Endometrial microvascular endothelial cells (primary cell): ENCODE data around the gene ELMO1. TPM values are rescaled to one million over a fixed set of nuclear protein-coding genes. Genes with fewer than 3 reads are reported as not detected.

Experiments
- in situ Hi-C: cut with HindIII; loops from 2 replicates; pipeline ENCODE4 v1.10.0; 2017; ENCODE audit warnings: low sequenced_read_pairs, low pct_unique_long_range_greater_than_20kb; ENCODE audit errors: inconsistent ontology term
- total RNA-seq: library from RNA; depleted of rRNA; stranded (reverse); fragments of >200 nt; gene quantifications from one replicate; pipeline ENCODE4 v1.2.3, GENCODE V29; 2015; ENCODE audit errors: inconsistent ontology term

ELMO1 gene
- total RNA-seq, 1 donor from 2014 or later, result 24.7 TPM

DNA sequence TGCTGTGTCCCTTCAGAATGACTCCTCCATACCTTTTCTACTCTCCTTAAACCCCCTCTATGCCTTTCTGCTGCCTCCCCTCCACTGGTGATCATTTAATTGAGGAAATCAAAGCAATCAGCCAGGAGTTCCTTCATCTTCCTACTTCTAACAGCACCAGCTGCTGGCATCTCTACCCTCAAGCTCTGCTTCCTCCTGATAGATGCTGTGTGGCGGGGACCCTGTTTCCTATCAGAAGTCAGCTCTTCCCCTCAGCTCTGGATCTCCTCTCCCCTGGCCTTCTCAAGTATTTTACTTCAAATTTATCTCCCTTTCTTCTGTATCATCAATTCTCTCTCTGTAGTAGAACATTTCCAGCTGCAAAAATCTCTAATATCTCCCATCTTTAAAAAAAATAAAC, 183.7 kb downstream of the ELMO1 start:
- in situ Hi-C loops, result no loop called here

DNA sequence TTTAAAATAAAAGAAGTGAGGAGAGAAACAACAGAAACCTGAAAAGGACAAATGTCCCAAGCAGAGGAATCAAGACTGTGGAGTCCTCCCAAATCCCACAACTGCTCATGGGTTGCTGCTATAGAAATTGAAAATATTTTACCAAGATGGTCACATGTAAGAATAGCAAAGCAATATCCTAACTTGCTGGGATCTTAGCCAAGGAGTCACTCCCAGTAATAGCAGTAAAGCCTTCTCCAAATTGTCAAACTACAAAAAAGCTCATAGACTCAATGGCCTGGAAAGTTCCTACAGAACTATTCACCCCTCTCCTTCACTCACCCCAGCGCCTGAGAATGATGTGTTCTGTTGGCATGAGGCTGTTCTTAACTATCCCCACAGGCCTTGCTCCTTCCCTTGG, 186.5 kb downstream of the ELMO1 start:
- in situ Hi-C loops, result no loop called here

DNA sequence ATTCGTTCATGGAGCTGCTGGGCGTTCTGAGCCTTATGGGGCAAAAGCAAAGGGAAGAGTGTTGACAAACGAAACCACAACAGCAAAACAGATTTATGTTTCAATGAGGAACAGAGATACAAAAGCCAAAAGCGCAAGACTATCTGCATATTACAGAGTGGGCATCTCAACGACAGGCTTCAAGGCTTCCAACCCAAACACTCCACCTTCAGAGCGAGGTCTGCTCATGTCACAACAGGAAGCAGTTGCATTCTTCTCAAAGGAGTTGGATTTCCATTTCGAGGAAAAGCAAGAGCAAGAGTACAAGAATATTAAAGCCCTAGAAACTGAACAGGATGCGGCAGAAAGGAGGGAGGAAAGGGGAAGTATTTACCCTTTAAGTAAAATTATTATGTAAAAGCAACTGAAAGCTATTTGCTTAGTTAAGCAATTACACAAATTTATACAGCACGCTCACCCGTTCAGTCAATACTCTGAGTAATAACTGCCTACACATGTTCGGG, 189.3 kb downstream of the ELMO1 start:
- in situ Hi-C loops, result no loop called here

DNA sequence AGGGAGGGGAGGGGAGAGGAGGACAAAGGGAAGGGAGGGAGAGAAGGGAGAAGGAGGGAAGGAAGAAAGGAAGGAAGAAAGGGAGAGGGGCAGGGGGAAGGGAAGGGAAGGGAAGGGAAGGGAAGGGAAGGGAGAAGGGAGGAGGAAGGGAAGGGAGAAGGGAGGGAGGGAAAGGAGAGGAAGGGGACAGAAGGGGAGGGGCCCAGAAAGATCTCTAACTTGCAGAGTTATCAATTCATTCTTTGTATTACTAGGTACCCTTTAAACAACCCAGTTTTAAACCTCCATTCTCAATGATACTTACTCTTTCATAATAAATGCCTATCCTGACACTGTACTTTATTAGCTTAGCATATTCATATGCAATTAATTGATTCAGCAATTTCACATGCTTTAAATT, 192.0 kb downstream of the ELMO1 start:
- in situ Hi-C loops, result no loop called here

DNA sequence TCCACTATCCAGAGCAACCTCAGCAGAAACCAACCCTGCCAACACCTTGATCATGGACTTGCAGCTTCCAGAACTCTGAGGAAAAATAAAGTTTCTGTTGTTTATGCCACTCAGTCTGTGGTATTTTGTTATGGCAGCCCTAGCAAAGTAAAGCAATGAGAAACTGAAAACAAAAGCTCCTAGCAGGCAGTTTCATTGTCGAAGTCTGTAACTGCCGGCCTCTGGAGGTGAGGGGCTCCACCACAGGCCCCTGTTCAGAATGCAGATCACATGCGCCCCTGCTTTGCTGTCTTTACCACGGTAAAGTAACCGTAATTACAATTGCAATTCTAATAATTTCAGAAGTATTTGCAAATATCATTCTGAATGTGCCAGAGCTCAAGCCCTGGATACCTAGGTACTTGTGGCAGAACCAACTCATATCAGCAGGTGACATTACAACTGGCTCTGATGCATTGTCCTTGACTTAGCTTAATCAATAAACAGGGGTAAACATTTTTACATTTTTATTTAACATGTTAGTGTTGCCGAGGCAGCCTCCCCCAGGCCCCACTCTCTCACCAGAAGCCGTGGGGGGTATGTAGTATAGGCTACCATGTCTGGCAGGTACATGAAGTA, 193.2 kb downstream of the ELMO1 start:
- in situ Hi-C loops, result no loop called here

DNA sequence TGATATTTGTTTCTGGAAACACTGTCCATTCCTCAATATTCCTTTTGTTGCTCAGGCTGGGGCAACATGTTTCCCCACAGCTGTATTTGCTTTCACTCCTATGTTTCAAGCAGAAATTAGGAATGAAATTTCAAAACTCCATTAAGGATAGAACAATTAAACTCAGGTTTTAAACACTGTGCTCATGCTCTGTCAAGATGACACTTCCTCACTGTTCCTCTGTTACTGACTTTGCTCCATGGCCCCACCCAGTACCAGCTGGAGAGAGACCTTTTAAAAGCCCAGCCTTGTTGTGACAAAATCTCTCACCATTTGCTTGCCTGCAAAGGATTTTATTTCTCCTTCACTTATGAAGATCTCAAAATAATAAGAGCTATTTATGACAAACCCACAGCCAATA, 197.4 kb downstream of the ELMO1 start:
- in situ Hi-C loops, result no loop called here

DNA sequence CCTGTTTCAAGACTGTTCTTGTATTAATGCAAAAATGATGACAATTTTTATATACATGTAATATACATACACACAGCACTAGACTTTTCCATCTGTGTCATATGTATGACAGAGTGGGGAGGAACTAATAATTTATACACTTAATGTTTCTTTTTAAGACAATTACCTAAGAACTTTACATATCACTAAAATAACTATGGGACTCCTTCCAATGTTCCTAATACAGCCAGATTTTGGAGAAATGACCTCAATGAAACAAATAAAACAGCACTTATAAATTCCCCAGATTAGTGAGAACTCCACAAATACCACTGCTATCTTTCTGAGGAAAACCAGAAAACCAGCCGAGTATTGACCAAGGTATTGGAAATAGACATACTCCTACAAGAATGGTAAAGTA, 199.4 kb downstream of the ELMO1 start:
- in situ Hi-C loops, result no loop called here

DNA sequence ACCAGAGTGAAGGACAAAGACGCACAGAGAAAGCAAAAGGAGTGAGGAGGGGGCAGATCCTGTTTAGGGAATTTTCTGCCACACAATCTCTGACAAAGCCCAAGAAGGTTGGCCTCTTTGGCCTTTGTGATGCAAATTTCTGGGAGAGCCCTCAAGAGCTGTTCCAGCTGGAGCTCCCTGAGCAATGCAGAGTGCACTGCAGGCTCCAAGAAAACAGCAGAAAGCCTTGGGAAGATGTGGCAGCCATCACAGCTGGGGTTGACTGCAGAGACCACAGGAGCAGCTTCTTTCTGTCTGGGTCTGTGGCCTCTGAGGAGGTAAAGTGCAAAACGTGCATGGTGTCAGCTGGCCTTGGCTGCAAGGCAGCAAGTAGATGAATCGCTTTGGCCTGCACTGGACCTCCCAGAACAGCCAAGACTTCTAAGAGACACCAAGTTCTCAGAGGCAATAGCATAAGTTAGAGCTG, 200.2 kb downstream of the ELMO1 start:
- in situ Hi-C loops, result no loop called here

DNA sequence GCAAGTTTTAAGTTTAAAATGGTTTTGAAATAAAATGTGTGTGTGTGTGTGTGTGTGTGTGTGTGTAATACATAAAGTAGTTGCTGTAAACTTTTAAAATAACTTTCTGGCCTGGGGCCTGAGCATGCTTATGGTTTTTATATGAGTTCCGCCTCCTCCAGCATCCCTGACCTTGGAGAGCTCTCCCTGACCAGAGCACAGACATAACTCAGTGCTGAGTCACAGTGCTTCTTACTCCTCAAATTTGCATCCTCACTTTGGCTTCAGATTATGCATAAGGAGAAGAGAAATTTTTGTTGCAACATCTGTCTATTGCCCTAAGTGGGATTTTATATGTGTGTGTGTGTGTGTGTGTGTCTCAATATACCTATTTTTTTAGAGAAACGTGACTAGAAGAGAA, 200.8 kb downstream of the ELMO1 start:
- in situ Hi-C loops, result no loop called here

DNA sequence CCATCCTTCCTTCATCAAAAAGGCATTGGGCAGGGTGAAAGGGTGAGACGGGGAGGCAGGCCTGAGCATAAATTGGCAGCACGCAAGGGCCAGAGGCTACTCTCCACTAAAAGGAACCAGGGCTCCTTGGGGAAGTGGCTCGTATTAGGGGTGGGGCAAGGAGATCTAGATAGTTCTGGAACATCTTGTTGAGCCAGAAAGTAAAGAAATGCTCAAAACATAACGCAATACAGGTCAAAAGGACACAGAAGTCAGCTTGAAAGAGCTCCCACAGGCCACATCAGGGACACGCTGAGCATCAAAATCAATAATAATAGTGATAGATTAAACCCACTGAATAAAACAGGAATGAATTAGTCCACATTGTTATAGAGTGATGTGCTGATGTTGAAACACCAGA, 203.1 kb downstream of the ELMO1 start:
- in situ Hi-C loops, result no loop called here

DNA sequence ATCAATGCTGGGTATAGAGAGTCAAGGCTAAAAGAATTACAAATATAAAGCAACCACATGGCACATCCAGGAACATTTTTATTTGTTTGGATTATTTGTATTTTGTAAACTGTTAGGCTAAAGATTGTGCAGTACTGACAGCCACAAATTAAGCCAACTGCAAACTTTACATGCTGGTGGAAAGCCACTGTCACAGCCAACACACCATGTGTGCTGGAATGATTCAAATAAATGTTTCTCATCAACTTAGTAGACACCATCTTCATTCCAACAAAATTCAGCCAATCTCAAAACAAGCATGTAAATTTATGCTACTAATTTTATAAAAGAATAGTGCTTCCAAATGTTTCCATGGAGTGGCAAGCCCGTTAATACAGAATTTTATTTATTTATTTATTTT, 211.8 kb downstream of the ELMO1 start:
- in situ Hi-C loops, result no loop called here

DNA sequence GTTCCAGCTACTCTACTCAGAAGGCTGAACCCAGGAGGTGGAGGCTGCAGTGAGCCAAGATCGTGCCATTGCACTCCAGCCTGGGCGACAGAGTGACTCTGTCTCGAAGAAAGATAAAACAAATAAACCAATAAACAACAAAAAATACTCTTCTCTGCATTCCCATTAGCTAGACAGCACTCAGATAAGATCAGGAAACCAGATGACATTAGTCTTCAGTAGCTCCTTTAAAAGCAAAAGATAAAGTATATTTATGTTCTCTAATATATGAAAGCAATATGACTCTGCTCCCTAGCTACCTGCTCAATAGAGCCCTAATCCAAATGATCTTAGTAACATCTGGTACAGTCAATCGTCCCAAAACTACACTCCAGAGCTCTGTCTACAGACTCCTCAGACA, 212.9 kb downstream of the ELMO1 start:
- in situ Hi-C loops, result no loop called here

DNA sequence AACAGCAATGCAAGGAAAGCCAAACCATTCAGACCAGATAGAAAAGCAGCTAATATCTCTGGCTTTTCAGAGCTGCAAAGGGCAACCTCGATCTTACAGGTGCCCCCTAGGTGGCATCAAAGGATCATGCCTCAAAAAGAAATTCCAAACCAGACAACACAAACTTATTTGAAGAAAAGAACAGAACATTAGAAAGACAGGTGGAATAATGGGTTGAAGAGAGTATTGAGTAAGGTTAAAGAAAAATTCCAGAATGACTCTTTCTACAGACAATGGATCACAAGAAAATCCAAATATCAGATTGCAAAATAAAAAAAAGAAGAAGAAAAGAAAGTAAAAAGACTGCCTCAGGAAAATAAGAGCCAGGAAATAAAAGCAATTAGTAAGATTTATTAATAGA, 213.7 kb downstream of the ELMO1 start:
- in situ Hi-C loops, result no loop called here

DNA sequence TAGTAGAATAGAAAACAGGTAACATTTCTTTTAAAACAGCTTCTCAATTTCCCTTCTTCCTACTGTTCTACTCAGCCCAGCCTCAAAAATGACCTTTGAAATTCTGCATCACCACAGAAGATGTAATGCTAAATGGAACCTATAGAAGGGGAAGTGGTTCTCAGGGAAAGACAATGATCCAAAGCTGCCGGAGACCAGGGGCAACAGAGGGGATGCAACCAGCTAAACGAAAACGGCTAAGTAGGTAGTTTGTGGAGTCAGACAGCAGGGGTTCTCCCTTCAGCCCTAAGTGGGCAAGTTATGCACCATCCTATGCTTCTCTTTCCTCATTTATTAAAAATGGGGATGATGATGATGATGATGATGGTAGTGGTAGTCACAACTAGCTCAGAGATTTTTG, 214.3 kb downstream of the ELMO1 start:
- in situ Hi-C loops, result no loop called here

DNA sequence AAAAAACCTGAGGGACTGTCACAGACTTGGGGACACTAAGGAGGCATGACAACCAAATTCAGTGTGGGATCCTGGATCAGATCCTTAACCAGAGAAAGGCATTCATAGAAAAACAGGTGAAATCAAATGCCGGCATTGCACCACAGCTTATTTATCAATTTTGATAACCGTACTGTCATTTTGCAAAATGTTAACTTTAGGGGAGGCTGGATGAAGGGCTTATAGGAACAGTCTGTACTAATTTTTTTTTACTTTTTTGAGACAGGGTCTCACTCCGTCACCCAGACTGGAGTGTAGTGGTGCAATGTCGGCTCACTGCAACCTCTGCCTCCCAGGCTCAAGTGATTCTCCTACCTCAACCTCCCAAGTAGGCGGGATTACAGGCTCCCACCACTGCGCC, 217.1 kb downstream of the ELMO1 start:
- in situ Hi-C loops, result no loop called here

DNA sequence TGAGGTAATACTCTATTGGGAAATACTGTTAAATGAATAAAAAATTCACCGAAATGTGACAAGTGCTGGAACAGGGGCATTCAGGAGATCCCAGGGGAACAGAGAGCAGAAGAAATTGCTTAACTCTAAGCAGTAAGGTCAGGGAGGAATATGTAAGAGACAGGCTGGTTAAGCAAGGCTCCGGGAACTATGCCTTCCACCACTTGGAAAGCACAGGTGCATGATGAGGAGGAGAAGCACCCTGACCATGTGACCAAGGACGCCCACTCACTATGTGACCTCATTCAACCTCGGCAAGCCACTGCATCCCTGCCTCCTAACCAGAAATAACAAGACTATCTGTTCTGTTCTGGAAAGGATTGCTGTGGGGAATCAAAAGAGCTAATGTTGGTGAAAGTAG, 218.4 kb downstream of the ELMO1 start:
- in situ Hi-C loops, result no loop called here

DNA sequence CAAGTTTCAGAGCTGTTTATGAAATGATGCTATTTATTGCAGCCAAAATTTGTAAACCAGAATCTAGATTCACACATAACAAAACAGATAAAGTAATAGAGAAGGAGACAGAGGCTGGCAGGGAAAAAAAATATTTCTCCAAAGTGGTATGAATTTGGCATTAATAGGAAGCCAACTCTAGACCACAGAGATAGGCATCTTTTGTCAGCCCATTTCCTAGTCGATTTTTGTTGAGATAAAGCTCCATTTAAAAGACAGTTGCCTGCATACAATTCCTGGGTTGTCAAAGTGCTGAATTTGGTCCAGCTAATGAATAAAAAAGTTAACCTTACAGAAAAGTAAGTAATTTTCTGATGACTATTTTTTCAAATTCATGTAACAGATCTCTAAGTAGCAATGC, 219.3 kb downstream of the ELMO1 start:
- in situ Hi-C loops, result no loop called here

DNA sequence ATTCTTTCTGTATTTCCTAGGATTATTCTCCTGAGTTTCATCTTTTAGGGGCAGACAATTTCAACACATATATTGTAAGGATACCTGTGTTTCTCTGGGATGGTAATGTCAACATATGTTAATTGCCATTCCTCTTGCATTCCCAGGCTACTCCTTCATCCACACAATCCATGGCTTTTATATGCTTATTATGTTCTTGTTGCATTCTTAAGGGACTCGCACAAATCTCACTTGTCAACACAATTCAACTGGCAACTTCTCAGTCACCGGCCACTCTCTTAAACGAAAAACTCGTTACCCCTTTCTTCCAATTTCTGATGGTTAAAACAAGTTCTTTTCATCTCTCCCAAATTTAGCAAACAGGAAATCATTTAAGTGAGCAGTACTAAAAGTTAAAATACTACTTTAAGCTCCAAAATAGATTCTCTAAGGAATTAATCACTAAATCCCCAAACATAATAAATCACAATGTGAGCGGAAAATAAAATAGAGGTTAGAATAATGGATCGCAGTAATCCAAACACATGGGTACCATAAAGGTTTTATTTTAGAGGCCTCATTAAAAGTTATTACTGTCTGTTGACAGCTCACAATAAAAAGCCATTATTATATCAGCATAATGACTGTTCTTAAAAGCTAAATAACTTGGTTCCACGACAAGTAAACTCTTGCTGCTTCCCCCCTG, 223.2 kb downstream of the ELMO1 start:
- in situ Hi-C loops, result no loop called here

DNA sequence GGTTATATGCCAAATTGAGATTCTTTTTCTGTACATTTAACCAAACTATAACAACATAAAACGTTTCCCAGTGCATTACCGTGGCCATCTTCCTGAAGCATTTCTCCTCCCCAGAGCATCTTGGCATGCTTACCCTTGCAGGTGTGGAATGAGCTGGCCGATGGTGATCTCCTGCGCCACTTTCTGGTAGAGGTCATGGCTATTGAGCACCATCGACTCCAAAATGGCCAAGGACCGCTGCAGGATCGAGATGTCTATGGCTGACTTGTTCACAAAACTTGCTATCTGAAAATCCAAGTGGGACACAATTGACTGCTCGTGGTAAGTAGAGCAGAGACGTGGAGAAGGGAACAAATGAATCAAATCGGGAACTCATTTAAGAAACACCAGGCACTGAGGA, 223.9 kb downstream of the ELMO1 start:
- in situ Hi-C loops, result loop anchor here (25.0 kb wide), 1 partner anchor 737 kb away; no protein-coding TSS in a partner anchor

DNA sequence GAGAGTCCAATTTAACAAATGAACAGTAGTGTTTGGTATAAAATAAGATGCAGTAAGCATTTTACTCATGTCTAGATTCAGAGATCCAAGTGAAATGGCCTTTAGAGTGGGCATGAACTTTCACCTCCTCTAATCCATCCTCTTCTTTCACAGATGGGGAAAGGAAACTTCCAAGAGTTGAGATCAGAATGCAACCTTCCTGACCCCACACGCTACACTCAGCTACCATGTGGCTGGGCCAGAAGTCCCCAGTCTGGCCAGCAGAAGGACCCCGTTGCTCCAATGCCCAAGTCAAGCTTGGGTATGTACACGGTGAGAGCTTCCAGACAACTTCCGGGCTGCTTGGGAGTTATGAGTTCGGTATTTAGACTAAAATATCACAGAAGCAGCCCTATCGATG, 228.0 kb downstream of the ELMO1 start:
- in situ Hi-C loops, result loop anchor here (25.0 kb wide), 1 partner anchor 733 kb away; no protein-coding TSS in a partner anchor
